ENCODE data around the gene EPHB3.

Gene EPHB3

DNA sequence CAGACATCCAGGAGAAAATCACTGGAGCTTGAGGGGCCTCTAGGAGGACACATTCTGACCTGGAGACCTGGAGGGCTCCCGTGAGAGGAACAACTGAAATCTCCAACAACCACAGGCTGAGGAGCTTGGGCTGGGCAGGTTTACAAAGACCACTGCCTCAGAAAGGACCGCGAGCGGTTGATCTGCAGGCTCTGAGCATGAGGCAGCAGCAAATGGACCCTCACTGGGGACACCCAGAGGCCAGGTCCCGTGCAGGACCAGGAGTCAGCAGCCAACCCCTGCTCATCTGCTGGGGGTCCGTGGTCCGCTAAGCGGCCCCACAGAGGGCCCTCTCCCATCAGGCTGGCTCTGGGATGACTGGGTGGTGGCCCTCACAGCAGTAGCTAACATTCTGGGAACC lies 10.5 kb upstream of the EPHB3 start:
- H3K27me3 ChIP-seq (replicated peaks; ENCODE audit: insufficient read depth, low read length) = 0 out of 2 replicates have a peak, but pooled peaks cover 8% of the 10 kb centered on the region
- H3K79me2 ChIP-seq (ENCODE audit: low read length) = no peaks in the 10 kb centered on the region
- no peak overlapping the region for H3K27ac ChIP-seq (ENCODE audit: low read length)

DNA sequence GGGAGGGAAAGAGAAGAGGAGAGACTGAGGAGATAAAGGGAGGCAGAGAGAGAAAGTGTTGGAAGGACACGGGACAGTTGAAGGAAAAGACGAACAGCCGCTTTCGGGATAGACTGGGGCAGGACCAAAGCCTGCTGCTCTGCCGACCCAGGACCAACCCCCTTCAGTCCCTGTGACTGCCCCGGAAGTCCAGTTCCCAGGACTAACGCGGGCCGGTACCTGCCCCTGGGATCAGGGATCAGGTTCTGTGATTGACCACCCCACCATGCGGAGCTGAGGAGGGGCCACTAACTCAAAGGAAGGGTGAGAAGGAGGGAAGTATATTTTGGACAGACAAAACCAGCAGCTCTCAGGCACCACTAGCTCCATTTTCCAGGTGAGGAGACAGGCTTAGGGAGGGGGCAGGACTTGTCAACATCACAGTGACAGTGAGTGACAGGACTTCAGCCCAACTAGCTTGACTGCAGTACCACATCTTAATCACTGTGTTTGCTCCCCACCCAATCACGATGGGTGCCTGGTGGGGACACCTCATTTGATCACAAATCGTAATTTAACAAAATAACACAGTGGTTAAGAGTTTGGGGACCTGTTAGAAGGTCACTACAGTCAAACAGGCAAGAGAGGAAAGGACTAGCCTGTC lies 9.8 kb upstream of the EPHB3 start:
- no peaks in the 10 kb centered on the region for H3K79me2 ChIP-seq (ENCODE audit: low read length)
- H3K4me3 ChIP-seq (ENCODE audit: low read length) = no peak overlapping the region
- no peaks in the 10 kb centered on the region for H3F3A ChIP-seq (ENCODE audit: insufficient read depth, low read length)
- H3K9me2 ChIP-seq (replicated peaks; ENCODE audit: insufficient read depth, low read length) = no peaks in the 10 kb centered on the region
- H3K9me3 ChIP-seq (replicated peaks; ENCODE audit: insufficient read depth, low read length) = no peaks in the 10 kb centered on the region
- no peak overlapping the region for H2AFZ ChIP-seq (ENCODE audit: low read length)
- no peak overlapping the region for H3K4me2 ChIP-seq (ENCODE audit: low read depth, low read length)
- no peaks in the 10 kb centered on the region for H3K36me3 ChIP-seq (replicated peaks; ENCODE audit: insufficient read depth, low read length)
- no peak overlapping the region for H3K9ac ChIP-seq (ENCODE audit: low read length)
- no peaks in the 10 kb centered on the region for H3K4me1 ChIP-seq (ENCODE audit: low read length)
- no peak for DNase-seq
- peaks cover 15% of the 10 kb centered on the region; the same call in 1 of the 2 replicates for H3K27me3 ChIP-seq (replicated peaks; ENCODE audit: insufficient read depth, low read length)
- no peak overlapping the region for H3K27ac ChIP-seq (ENCODE audit: low read length)
- H4K20me1 ChIP-seq (ENCODE audit: insufficient read depth, low read length) = no peaks in the 10 kb centered on the region
- TF ChIP-seq, protein P1, sequence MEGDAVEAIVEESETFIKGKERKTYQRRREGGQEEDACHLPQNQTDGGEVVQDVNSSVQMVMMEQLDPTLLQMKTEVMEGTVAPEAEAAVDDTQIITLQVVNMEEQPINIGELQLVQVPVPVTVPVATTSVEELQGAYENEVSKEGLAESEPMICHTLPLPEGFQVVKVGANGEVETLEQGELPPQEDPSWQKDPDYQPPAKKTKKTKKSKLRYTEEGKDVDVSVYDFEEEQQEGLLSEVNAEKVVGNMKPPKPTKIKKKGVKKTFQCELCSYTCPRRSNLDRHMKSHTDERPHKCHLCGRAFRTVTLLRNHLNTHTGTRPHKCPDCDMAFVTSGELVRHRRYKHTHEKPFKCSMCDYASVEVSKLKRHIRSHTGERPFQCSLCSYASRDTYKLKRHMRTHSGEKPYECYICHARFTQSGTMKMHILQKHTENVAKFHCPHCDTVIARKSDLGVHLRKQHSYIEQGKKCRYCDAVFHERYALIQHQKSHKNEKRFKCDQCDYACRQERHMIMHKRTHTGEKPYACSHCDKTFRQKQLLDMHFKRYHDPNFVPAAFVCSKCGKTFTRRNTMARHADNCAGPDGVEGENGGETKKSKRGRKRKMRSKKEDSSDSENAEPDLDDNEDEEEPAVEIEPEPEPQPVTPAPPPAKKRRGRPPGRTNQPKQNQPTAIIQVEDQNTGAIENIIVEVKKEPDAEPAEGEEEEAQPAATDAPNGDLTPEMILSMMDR (IDR thresholded peaks at IDR 0.05; ENCODE audit: low read length) = no peak
- no peak for TF ChIP-seq EZH2phosphoT487 (IDR thresholded peaks at IDR 0.05; ENCODE audit: low read length)
- no peak for TF ChIP-seq EZH2 (optimal IDR thresholded peaks at IDR 0.05; ENCODE audit: low read depth, low read length)

More for the DNA sequence above, 10.5 kb upstream of the EPHB3 start:
- H3K4me2 ChIP-seq (ENCODE audit: low read depth, low read length) = no peak overlapping the region
- H3K9me2 ChIP-seq (replicated peaks; ENCODE audit: insufficient read depth, low read length) = no peaks in the 10 kb centered on the region
- DNase-seq = no peak
- H3K36me3 ChIP-seq (replicated peaks; ENCODE audit: insufficient read depth, low read length) = no peaks in the 10 kb centered on the region
- H4K20me1 ChIP-seq (ENCODE audit: insufficient read depth, low read length) = no peaks in the 10 kb centered on the region
- no peak overlapping the region for H3K4me3 ChIP-seq (ENCODE audit: low read length)
- H3K9me3 ChIP-seq (replicated peaks; ENCODE audit: insufficient read depth, low read length) = no peaks in the 10 kb centered on the region
- TF ChIP-seq EZH2phosphoT487 (IDR thresholded peaks at IDR 0.05; ENCODE audit: low read length) (no peak), EZH2 (optimal IDR thresholded peaks at IDR 0.05; ENCODE audit: low read depth, low read length) (no peak)
- TF ChIP-seq, protein P1 (IDR thresholded peaks at IDR 0.05; ENCODE audit: low read length) = no peak
- peaks cover 3% of the 10 kb centered on the region; the same call in 1 of the 2 replicates for H3K4me1 ChIP-seq (ENCODE audit: low read length)
- no peaks in the 10 kb centered on the region for H3F3A ChIP-seq (ENCODE audit: insufficient read depth, low read length)
- no peak overlapping the region for H2AFZ ChIP-seq (ENCODE audit: low read length)
- H3K9ac ChIP-seq (ENCODE audit: low read length) = no peak overlapping the region

DNA sequence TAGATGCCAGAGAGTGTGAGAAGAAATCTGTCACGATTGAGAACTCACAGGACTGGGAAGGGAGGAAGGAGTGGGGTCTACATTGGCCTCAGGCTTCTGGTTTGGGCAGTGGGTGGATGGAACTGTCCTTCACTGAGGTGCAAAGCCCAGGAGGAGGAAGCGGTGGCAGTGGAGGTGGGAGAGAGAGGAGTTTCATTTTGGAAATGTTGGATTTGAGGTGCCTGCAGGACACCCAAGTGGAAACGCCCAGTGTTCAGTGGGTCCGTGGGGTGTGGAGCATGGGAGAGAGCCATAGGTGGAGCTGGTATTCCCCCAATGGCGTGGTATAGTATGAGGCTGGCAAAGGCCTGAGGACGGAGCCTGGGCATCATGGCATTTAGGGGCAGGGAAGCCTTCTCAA lies 9.3 kb upstream of the EPHB3 start:
- Histone ChIP-seq H3K36me3 (replicated peaks; ENCODE audit: insufficient read depth, low read length) (no peaks in the 10 kb centered on the region), H3K79me2 (ENCODE audit: low read length) (no peaks in the 10 kb centered on the region), H3K27me3 (replicated peaks; ENCODE audit: insufficient read depth, low read length) (peaks cover 20% of the 10 kb centered on the region), H3F3A (ENCODE audit: insufficient read depth, low read length) (no peaks in the 10 kb centered on the region), H4K20me1 (ENCODE audit: insufficient read depth, low read length) (no peaks in the 10 kb centered on the region), H3K4me2 (ENCODE audit: low read depth, low read length) (no peak overlapping the region), H3K9me2 (replicated peaks; ENCODE audit: insufficient read depth, low read length) (no peaks in the 10 kb centered on the region), H2AFZ (ENCODE audit: low read length) (no peak overlapping the region), H3K4me3 (ENCODE audit: low read length) (no peak overlapping the region), H3K4me1 (ENCODE audit: low read length) (no peaks in the 10 kb centered on the region), H3K9me3 (replicated peaks; ENCODE audit: insufficient read depth, low read length) (no peaks in the 10 kb centered on the region), H3K27ac (ENCODE audit: low read length) (no peak overlapping the region), H3K9ac (ENCODE audit: low read length) (no peak overlapping the region)
- DNase-seq = no peak
- no peak for TF ChIP-seq EZH2phosphoT487 (IDR thresholded peaks at IDR 0.05; ENCODE audit: low read length)
- TF ChIP-seq, protein P1 (IDR thresholded peaks at IDR 0.05; ENCODE audit: low read length) = no peak
- TF ChIP-seq EZH2 (optimal IDR thresholded peaks at IDR 0.05; ENCODE audit: low read depth, low read length) = no peak
